ENCODE results near the gene SPON1.

SPON1 gene

DNA sequence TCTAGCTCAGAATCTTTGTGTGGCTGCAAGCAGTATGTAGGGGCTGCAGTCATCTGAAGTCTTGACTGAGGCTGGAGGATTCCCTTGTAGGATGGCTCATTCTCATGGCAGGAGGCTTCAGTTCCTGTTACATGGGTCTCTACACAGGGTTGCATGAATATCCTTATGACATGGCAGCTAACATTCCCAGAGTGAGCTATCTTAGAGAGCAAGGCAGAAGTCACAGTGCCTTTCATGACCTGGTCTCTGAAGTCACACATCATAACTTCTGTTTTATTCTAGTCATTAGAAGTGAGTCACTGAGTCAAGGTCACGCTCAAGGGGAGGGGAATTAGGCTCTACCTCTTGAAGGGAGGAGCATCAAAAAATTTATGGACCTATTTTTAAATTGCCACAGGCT lies 10.3 kb upstream of the SPON1 start:
- H3K36me3 ChIP-seq (ENCODE audit: control insufficient read depth in 4 of 4, insufficient read depth in 4 of 4, low read length in 3 of 4), result no peaks in the 10 kb centered on the region
- ChIA-PET POLR2A (no interaction called here), CTCF (interaction anchor here (0.8 to 6.9 kb wide), 10 partner anchors 9 to 350 kb away, joined by 3 to 54 read pairs (median 4); no protein-coding TSS in a partner anchor)
- H3K27me3 ChIP-seq (replicated peaks in 2 of 5; ENCODE audit: control insufficient read depth in 4 of 5, insufficient read depth in 5 of 5, low read length in 4 of 5), result peaks cover 0 to 19% (median 10%) of the 10 kb centered on the region in 5 experiments
- no peak for DNase-seq
- no peaks in the 10 kb centered on the region for H3K4me1 ChIP-seq (ENCODE audit: control extremely low read depth in 1 of 4, control insufficient read depth in 4 of 4, insufficient read depth in 4 of 4, low read length in 3 of 4)
- H3K4me3 ChIP-seq (ENCODE audit: control insufficient read depth in 1 of 7, extremely low read depth in 1 of 7, insufficient read depth in 4 of 7, low read depth in 2 of 7, low read length in 6 of 7), result no peak overlapping the region
- H3K9me3 ChIP-seq (ENCODE audit: control extremely low read depth in 1 of 5, control insufficient read depth in 4 of 5, insufficient read depth in 2 of 5, low read depth in 1 of 5, low read length in 4 of 5), result no peaks in the 10 kb centered on the region
- H3K27ac ChIP-seq (ENCODE audit: insufficient read depth in 1 of 2, low read depth in 1 of 2, low read length in 2 of 2, poor library complexity in 1 of 2, severe bottlenecking in 2 of 2), result no peak overlapping the region
- WGBS (ENCODE audit: insufficient coverage), result 100% methylated on average over 1 of the region's 1 CpG

DNA sequence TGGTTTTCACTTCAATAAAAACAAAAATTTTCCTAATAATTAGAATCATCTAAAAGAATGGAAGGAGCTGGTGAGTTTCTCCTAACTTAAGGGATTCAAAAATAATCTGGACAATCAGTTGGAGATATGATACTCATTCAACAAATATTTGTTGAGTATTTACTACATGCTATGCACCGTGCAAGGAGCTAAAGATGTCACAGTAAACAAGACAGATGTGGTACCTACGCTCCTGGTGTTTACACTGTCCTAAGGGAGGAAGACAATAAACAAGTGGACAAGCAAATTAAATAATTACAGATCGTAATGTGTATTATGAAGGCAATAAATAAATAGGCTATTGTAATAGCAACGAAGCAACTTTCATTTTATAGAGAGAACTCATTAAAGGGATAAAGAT lies 9.9 kb upstream of the SPON1 start:
- DNase-seq, result no peak
- H3K27me3 ChIP-seq (replicated peaks in 2 of 5; ENCODE audit: control insufficient read depth in 4 of 5, insufficient read depth in 5 of 5, low read length in 4 of 5), result peaks cover 0 to 19% (median 14%) of the 10 kb centered on the region in 5 experiments
- ChIA-PET POLR2A (no interaction called here), CTCF (interaction anchor here (0.8 to 6.9 kb wide), 10 partner anchors 8 to 350 kb away, joined by 3 to 54 read pairs (median 4); no protein-coding TSS in a partner anchor)
- no peaks in the 10 kb centered on the region for H3K9me3 ChIP-seq (ENCODE audit: control extremely low read depth in 1 of 5, control insufficient read depth in 4 of 5, insufficient read depth in 2 of 5, low read depth in 1 of 5, low read length in 4 of 5)
- no peak overlapping the region for H3K27ac ChIP-seq (ENCODE audit: insufficient read depth in 1 of 2, low read depth in 1 of 2, low read length in 2 of 2, poor library complexity in 1 of 2, severe bottlenecking in 2 of 2)
- no peak overlapping the region for H3K4me3 ChIP-seq (ENCODE audit: control insufficient read depth in 1 of 7, extremely low read depth in 1 of 7, insufficient read depth in 4 of 7, low read depth in 2 of 7, low read length in 6 of 7)
- no peaks in the 10 kb centered on the region for H3K36me3 ChIP-seq (ENCODE audit: control insufficient read depth in 4 of 4, insufficient read depth in 4 of 4, low read length in 3 of 4)
- no CpG with 5 or more reads among the region's 4 CpGs for WGBS (ENCODE audit: insufficient coverage)
- H3K4me1 ChIP-seq (ENCODE audit: control extremely low read depth in 1 of 4, control insufficient read depth in 4 of 4, insufficient read depth in 4 of 4, low read length in 3 of 4), result no peaks in the 10 kb centered on the region

DNA sequence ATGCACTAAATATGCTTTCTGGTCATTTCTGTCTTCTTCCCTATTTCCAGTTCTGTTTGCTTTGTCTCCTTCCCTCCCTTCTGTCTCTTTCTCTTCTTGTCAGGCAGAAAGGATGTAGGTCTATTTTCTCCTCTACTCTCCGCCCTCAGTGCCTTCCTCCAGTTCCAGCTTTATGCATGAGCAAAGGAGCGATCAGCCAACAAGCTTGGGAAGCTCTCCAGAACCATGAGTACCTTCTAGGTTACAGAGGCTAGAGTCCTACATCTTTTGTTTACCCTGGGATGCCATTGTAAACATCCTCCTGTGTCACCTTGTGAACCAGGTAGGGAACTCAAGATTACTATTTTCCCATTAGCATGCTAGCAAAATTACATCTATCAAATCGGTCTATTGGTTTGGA lies 7.9 kb upstream of the SPON1 start:
- no peaks in the 10 kb centered on the region for H3K36me3 ChIP-seq (ENCODE audit: control insufficient read depth in 4 of 4, insufficient read depth in 4 of 4, low read length in 3 of 4)
- 100% methylated on average over 1 of the region's 3 CpGs for WGBS (ENCODE audit: insufficient coverage)
- ChIA-PET CTCF (interaction anchor here (0.7 to 6.9 kb wide), 11 partner anchors 9 to 297 kb away, joined by 3 to 54 read pairs (median 4); no protein-coding TSS in a partner anchor), POLR2A (no interaction called here)
- no peaks in the 10 kb centered on the region for H3K4me1 ChIP-seq (ENCODE audit: control extremely low read depth in 1 of 4, control insufficient read depth in 4 of 4, insufficient read depth in 4 of 4, low read length in 3 of 4)
- H3K27ac ChIP-seq (ENCODE audit: insufficient read depth in 1 of 2, low read depth in 1 of 2, low read length in 2 of 2, poor library complexity in 1 of 2, severe bottlenecking in 2 of 2), result no peak overlapping the region
- peaks cover 0 to 28% (median 20%) of the 10 kb centered on the region in 5 experiments for H3K27me3 ChIP-seq (replicated peaks in 2 of 5; ENCODE audit: control insufficient read depth in 4 of 5, insufficient read depth in 5 of 5, low read length in 4 of 5)
- no peak for DNase-seq
- H3K9me3 ChIP-seq (ENCODE audit: control extremely low read depth in 1 of 5, control insufficient read depth in 4 of 5, insufficient read depth in 2 of 5, low read depth in 1 of 5, low read length in 4 of 5), result no peaks in the 10 kb centered on the region
- no peak overlapping the region for H3K4me3 ChIP-seq (ENCODE audit: control insufficient read depth in 1 of 7, extremely low read depth in 1 of 7, insufficient read depth in 4 of 7, low read depth in 2 of 7, low read length in 6 of 7)

DNA sequence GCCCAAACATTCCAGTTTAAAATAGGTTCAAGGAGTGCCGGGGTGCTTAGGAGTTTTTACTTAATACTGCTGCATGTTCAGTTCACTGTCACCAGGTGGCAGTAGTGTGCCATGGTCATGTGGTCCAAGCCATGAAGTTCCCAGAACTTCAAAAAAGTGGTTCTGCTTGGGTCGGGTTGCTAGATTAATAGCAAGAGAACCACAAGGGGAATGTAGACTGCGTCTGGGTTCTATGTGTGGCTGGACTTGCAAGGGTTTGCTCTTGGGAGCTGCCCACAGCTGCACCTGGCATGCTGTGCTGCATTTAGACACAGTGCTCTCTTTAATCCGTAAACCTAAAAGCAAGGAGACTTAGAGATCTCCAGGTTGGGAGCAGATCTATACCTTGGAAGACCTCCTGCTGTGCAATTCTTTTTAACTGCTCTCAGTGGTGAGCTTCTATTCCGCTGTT lies 6.5 kb upstream of the SPON1 start:
- POLR2A ChIA-PET, result no interaction called here
- 100% methylated on average over 2 of the region's 5 CpGs for WGBS (ENCODE audit: insufficient coverage)
- no peak overlapping the region for H3K27ac ChIP-seq (ENCODE audit: insufficient read depth in 1 of 2, low read depth in 1 of 2, low read length in 2 of 2, poor library complexity in 1 of 2, severe bottlenecking in 2 of 2)

DNA sequence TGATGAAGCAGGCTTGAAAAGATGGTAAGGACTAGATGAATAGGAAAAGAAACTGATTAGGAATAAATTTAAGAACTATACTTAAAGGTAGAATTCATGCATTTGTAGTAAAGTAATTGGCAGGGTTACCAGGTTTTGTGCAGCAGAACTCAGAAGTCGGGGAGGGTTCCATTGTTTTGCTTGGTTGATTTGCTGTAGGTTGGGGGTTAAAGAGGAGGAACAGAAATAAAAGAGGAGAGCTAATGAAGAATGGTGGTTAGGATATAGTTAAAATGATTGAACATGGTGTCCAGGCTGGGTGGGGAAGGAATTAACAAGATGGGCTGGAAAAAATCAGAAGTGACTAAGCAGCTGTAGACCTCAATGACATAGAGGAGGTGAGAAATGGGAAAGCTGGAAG lies 5.5 kb upstream of the SPON1 start:
- H3K27ac ChIP-seq (ENCODE audit: insufficient read depth in 1 of 2, low read depth in 1 of 2, low read length in 2 of 2, poor library complexity in 1 of 2, severe bottlenecking in 2 of 2), result no peak overlapping the region
- H3K4me1 ChIP-seq (ENCODE audit: control extremely low read depth in 1 of 4, control insufficient read depth in 4 of 4, insufficient read depth in 4 of 4, low read length in 3 of 4), result peaks cover 0 to under 1% (median under 1%) of the 10 kb centered on the region in 4 experiments
- H3K27me3 ChIP-seq (replicated peaks in 2 of 5; ENCODE audit: control insufficient read depth in 4 of 5, insufficient read depth in 5 of 5, low read length in 4 of 5), result peaks cover 0 to 51% (median 27%) of the 10 kb centered on the region in 5 experiments
- CTCF ChIA-PET, result interaction anchor here (0.7 to 6.9 kb wide), 21 partner anchors 8 to 310 kb away, joined by 3 to 54 read pairs (median 4); no protein-coding TSS in a partner anchor
- no peak overlapping the region for H3K4me3 ChIP-seq (ENCODE audit: control insufficient read depth in 1 of 7, extremely low read depth in 1 of 7, insufficient read depth in 4 of 7, low read depth in 2 of 7, low read length in 6 of 7)
- DNase-seq, result no peak
- no peaks in the 10 kb centered on the region for H3K9me3 ChIP-seq (ENCODE audit: control extremely low read depth in 1 of 5, control insufficient read depth in 4 of 5, insufficient read depth in 2 of 5, low read depth in 1 of 5, low read length in 4 of 5)
- POLR2A ChIA-PET, result no interaction called here
- H3K36me3 ChIP-seq (ENCODE audit: control insufficient read depth in 4 of 4, insufficient read depth in 4 of 4, low read length in 3 of 4), result no peaks in the 10 kb centered on the region
- WGBS (ENCODE audit: insufficient coverage), result 100% methylated on average over 1 of the region's 1 CpG

More for the DNA sequence above, 6.5 kb upstream of the SPON1 start:
- CTCF ChIA-PET, result interaction anchor here (0.8 to 6.9 kb wide), 18 partner anchors 9 to 296 kb away, joined by 3 to 54 read pairs (median 4); no protein-coding TSS in a partner anchor
- peaks cover 0 to 42% (median 20%) of the 10 kb centered on the region in 5 experiments for H3K27me3 ChIP-seq (replicated peaks in 2 of 5; ENCODE audit: control insufficient read depth in 4 of 5, insufficient read depth in 5 of 5, low read length in 4 of 5)
- no peaks in the 10 kb centered on the region for H3K4me1 ChIP-seq (ENCODE audit: control extremely low read depth in 1 of 4, control insufficient read depth in 4 of 4, insufficient read depth in 4 of 4, low read length in 3 of 4)
- H3K36me3 ChIP-seq (ENCODE audit: control insufficient read depth in 4 of 4, insufficient read depth in 4 of 4, low read length in 3 of 4), result no peaks in the 10 kb centered on the region
- peak; percentile 74 to 85 (median 76) for DNase-seq
- H3K4me3 ChIP-seq (ENCODE audit: control insufficient read depth in 1 of 7, extremely low read depth in 1 of 7, insufficient read depth in 4 of 7, low read depth in 2 of 7, low read length in 6 of 7), result no peak overlapping the region
- H3K9me3 ChIP-seq (ENCODE audit: control extremely low read depth in 1 of 5, control insufficient read depth in 4 of 5, insufficient read depth in 2 of 5, low read depth in 1 of 5, low read length in 4 of 5), result no peaks in the 10 kb centered on the region

DNA sequence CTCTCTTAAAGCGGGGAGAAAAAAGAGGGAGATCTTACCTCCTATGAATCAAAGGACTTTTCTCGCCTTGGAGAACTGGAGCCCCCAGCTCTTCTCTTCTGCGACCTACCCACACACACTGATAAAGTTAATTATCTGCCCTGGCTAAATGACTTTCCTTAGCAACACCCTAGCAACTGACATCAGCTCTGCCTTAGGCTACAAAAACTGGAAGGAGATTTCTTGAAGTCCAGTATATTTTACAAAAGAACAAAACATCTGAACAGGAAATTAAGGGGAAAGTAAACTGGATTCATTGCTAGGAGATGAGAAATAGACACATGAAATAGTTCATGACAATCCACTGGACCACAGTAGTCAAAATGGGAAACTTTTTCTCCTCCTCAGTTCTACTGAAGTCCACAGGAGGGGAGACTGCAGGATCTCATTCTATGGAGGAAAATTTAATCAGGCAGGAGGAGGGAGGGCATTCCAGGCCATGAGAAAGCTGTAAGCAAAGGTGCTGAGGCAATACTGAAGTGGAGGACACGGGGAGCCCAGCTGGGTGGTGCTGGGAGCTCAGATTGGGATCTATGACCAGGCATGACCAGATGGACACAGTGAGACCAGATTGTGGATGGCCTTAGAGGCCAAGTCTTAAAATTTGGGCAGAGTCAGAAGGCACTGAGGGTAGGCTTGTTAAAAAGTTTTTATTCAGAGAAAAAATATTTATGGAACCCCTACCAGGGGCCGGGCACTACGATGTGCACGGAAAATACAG lies 3.7 kb upstream of the SPON1 start:
- ChIA-PET CTCF (interaction anchor here (0.5 to 5.0 kb wide), 8 partner anchors 11 to 335 kb away, joined by 3 to 42 read pairs (median 3); no protein-coding TSS in a partner anchor), POLR2A (no interaction called here)
- WGBS (ENCODE audit: insufficient coverage), result 93% methylated on average over 2 of the region's 7 CpGs
- no peak overlapping the region for H3K4me3 ChIP-seq (ENCODE audit: control insufficient read depth in 1 of 7, extremely low read depth in 1 of 7, insufficient read depth in 4 of 7, low read depth in 2 of 7, low read length in 6 of 7)
- H3K27me3 ChIP-seq (replicated peaks in 2 of 5; ENCODE audit: control insufficient read depth in 4 of 5, insufficient read depth in 5 of 5, low read length in 4 of 5), result peaks cover 0 to 68% (median 34%) of the 10 kb centered on the region in 5 experiments
- no peak overlapping the region for H3K27ac ChIP-seq (ENCODE audit: insufficient read depth in 1 of 2, low read depth in 1 of 2, low read length in 2 of 2, poor library complexity in 1 of 2, severe bottlenecking in 2 of 2)
- H3K36me3 ChIP-seq (ENCODE audit: control insufficient read depth in 4 of 4, insufficient read depth in 4 of 4, low read length in 3 of 4), result no peaks in the 10 kb centered on the region
- no peaks in the 10 kb centered on the region for H3K9me3 ChIP-seq (ENCODE audit: control extremely low read depth in 1 of 5, control insufficient read depth in 4 of 5, insufficient read depth in 2 of 5, low read depth in 1 of 5, low read length in 4 of 5)
- H3K4me1 ChIP-seq (ENCODE audit: control extremely low read depth in 1 of 4, control insufficient read depth in 4 of 4, insufficient read depth in 4 of 4, low read length in 3 of 4), result peaks cover 0 to 19% (median 17%) of the 10 kb centered on the region in 4 experiments
- no peak for DNase-seq

DNA sequence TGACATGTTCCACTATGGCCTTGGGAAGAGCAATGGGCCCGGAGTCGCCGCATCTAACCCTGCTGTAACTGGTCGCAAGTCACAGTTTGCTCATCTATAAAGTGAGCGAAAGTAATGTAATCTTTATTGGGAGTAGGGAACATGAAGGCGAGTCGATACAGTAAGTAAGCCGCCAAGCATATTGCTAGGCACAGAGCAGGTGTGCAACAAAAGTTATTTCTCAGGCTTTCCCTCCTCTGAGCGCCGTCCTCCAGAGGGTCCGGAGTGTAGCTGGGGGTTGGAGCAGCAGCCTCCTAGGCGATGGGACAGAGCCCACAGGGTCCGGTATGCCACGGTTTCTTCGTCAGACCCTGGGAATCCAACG lies 343 bp upstream of the SPON1 start:
- Histone ChIP-seq H3K4me1 (ENCODE audit: control extremely low read depth in 1 of 4, control insufficient read depth in 4 of 4, insufficient read depth in 4 of 4, low read length in 3 of 4) (peaks cover 0 to 28% (median 21%) of the 10 kb centered on the region in 4 experiments), H3K4me3 (ENCODE audit: control insufficient read depth in 1 of 7, extremely low read depth in 1 of 7, insufficient read depth in 4 of 7, low read depth in 2 of 7, low read length in 6 of 7) (peak overlapping the region in 6 of 7 experiments; percentile 13 to 63 (median 50)), H3K36me3 (ENCODE audit: control insufficient read depth in 4 of 4, insufficient read depth in 4 of 4, low read length in 3 of 4) (no peaks in the 10 kb centered on the region), H3K27me3 (replicated peaks in 2 of 5; ENCODE audit: control insufficient read depth in 4 of 5, insufficient read depth in 5 of 5, low read length in 4 of 5) (peaks cover 17 to 91% (median 48%) of the 10 kb centered on the region in 5 experiments), H3K27ac (ENCODE audit: insufficient read depth in 1 of 2, low read depth in 1 of 2, low read length in 2 of 2, poor library complexity in 1 of 2, severe bottlenecking in 2 of 2) (no peak overlapping the region), H3K9me3 (ENCODE audit: control extremely low read depth in 1 of 5, control insufficient read depth in 4 of 5, insufficient read depth in 2 of 5, low read depth in 1 of 5, low read length in 4 of 5) (no peaks in the 10 kb centered on the region)
- no peak for DNase-seq
- WGBS (ENCODE audit: insufficient coverage), result 35% methylated on average over 15 of the region's 16 CpGs
- ChIA-PET POLR2A (no interaction called here), CTCF (interaction anchor here (1.1 to 2.8 kb wide), 2 partner anchors 12 to 186 kb away, joined by 5 to 15 read pairs; no protein-coding TSS in a partner anchor)
